ENCODE results near the gene CACNA1D. TPM values are rescaled to one million over a fixed set of nuclear protein-coding genes. Genes with fewer than 3 reads are reported as not detected.

The CACNA1D gene
- total RNA-seq, 1 experiment from 2014 or later, result not detected

- Histone ChIP-seq H3K9me3 (ENCODE audit: low read length) (no peaks in the 10 kb centered on the region), H3K27ac (ENCODE audit: low read length) (no peak overlapping the region), H2AFZ (ENCODE audit: low read length) (no peak overlapping the region), H4K20me1 (ENCODE audit: insufficient read depth, low read depth, low read length) (no peaks in the 10 kb centered on the region), H3K4me3 (ENCODE audit: low read length) (no peak overlapping the region), H3K4me1 (ENCODE audit: low read length) (no peaks in the 10 kb centered on the region), H3K9ac (ENCODE audit: low read length) (no peak overlapping the region), H3K27me3 (ENCODE audit: low read length) (no peaks in the 10 kb centered on the region), H3K79me2 (ENCODE audit: low read length) (no peaks in the 10 kb centered on the region), H3K9me2 (replicated peaks; ENCODE audit: insufficient read depth, low read length) (no peaks in the 10 kb centered on the region), H3K4me2 (ENCODE audit: low read depth, low read length, poor library complexity, severe bottlenecking) (no peak overlapping the region), H3K36me3 (ENCODE audit: insufficient read depth, low read length) (no peaks in the 10 kb centered on the region)
- no peak for DNase-seq
Measured at GRCh38 chr3:53525765-53526703, 31.6 kb downstream of the CACNA1D start.

- H3K36me3 ChIP-seq (ENCODE audit: insufficient read depth, low read length), result no peaks in the 10 kb centered on the region
- no peaks in the 10 kb centered on the region for H3K27me3 ChIP-seq (ENCODE audit: low read length)
- H3K79me2 ChIP-seq (ENCODE audit: low read length), result no peaks in the 10 kb centered on the region
- H3K9me2 ChIP-seq (replicated peaks; ENCODE audit: insufficient read depth, low read length), result no peaks in the 10 kb centered on the region
- no peak overlapping the region for H3K4me3 ChIP-seq (ENCODE audit: low read length)
- H3K9me3 ChIP-seq (ENCODE audit: low read length), result no peaks in the 10 kb centered on the region
- H3K9ac ChIP-seq (ENCODE audit: low read length), result no peak overlapping the region
- H3K4me1 ChIP-seq (ENCODE audit: low read length), result no peaks in the 10 kb centered on the region
- no peak overlapping the region for H2AFZ ChIP-seq (ENCODE audit: low read length)
- H4K20me1 ChIP-seq (ENCODE audit: insufficient read depth, low read depth, low read length), result no peaks in the 10 kb centered on the region
- DNase-seq, result no peak
- no peak overlapping the region for H3K27ac ChIP-seq (ENCODE audit: low read length)
- H3K4me2 ChIP-seq (ENCODE audit: low read depth, low read length, poor library complexity, severe bottlenecking), result no peak overlapping the region
Measured at GRCh38 chr3:53526704-53527055, 32.3 kb downstream of the CACNA1D start.

- H3K4me3 ChIP-seq (ENCODE audit: low read length), result no peak overlapping the region
- H2AFZ ChIP-seq (ENCODE audit: low read length), result no peak overlapping the region
Measured at GRCh38 chr3:53530205-53530604, 35.8 kb downstream of the CACNA1D start.

GRCh38 chr3:53531749-53532148 is 37.3 kb downstream of the CACNA1D start:
- Histone ChIP-seq H3K27me3 (ENCODE audit: low read length) (no peaks in the 10 kb centered on the region), H3K9me3 (ENCODE audit: low read length) (no peaks in the 10 kb centered on the region), H3K79me2 (ENCODE audit: low read length) (no peaks in the 10 kb centered on the region), H3K27ac (ENCODE audit: low read length) (no peak overlapping the region), H3K9ac (ENCODE audit: low read length) (no peak overlapping the region), H3K4me2 (ENCODE audit: low read depth, low read length, poor library complexity, severe bottlenecking) (no peak overlapping the region), H3K36me3 (ENCODE audit: insufficient read depth, low read length) (no peaks in the 10 kb centered on the region), H3K4me3 (ENCODE audit: low read length) (no peak overlapping the region), H4K20me1 (ENCODE audit: insufficient read depth, low read depth, low read length) (no peaks in the 10 kb centered on the region), H3K4me1 (ENCODE audit: low read length) (no peaks in the 10 kb centered on the region), H2AFZ (ENCODE audit: low read length) (no peak overlapping the region), H3K9me2 (replicated peaks; ENCODE audit: insufficient read depth, low read length) (no peaks in the 10 kb centered on the region)
- no peak for DNase-seq

More at GRCh38 chr3:53530205-53530604, 35.8 kb downstream of the CACNA1D start:
- no peak for DNase-seq
- H3K4me1 ChIP-seq (ENCODE audit: low read length), result no peaks in the 10 kb centered on the region
- H4K20me1 ChIP-seq (ENCODE audit: insufficient read depth, low read depth, low read length), result no peaks in the 10 kb centered on the region
- no peaks in the 10 kb centered on the region for H3K9me3 ChIP-seq (ENCODE audit: low read length)
- H3K79me2 ChIP-seq (ENCODE audit: low read length), result no peaks in the 10 kb centered on the region
- H3K4me2 ChIP-seq (ENCODE audit: low read depth, low read length, poor library complexity, severe bottlenecking), result no peak overlapping the region
- no peak overlapping the region for H3K27ac ChIP-seq (ENCODE audit: low read length)
- no peak overlapping the region for H3K9ac ChIP-seq (ENCODE audit: low read length)
- no peaks in the 10 kb centered on the region for H3K36me3 ChIP-seq (ENCODE audit: insufficient read depth, low read length)
- H3K9me2 ChIP-seq (replicated peaks; ENCODE audit: insufficient read depth, low read length), result no peaks in the 10 kb centered on the region
- H3K27me3 ChIP-seq (ENCODE audit: low read length), result no peaks in the 10 kb centered on the region

- H4K20me1 ChIP-seq (ENCODE audit: insufficient read depth, low read depth, low read length), result no peaks in the 10 kb centered on the region
- DNase-seq, result no peak
- no peak overlapping the region for H2AFZ ChIP-seq (ENCODE audit: low read length)
- H3K27me3 ChIP-seq (ENCODE audit: low read length), result no peaks in the 10 kb centered on the region
- H3K4me3 ChIP-seq (ENCODE audit: low read length), result no peak overlapping the region
- H3K4me1 ChIP-seq (ENCODE audit: low read length), result no peaks in the 10 kb centered on the region
- H3K27ac ChIP-seq (ENCODE audit: low read length), result no peak overlapping the region
- no peaks in the 10 kb centered on the region for H3K9me3 ChIP-seq (ENCODE audit: low read length)
- no peaks in the 10 kb centered on the region for H3K79me2 ChIP-seq (ENCODE audit: low read length)
- no peak overlapping the region for H3K4me2 ChIP-seq (ENCODE audit: low read depth, low read length, poor library complexity, severe bottlenecking)
- H3K9ac ChIP-seq (ENCODE audit: low read length), result no peak overlapping the region
- no peaks in the 10 kb centered on the region for H3K36me3 ChIP-seq (ENCODE audit: insufficient read depth, low read length)
- no peaks in the 10 kb centered on the region for H3K9me2 ChIP-seq (replicated peaks; ENCODE audit: insufficient read depth, low read length)
Measured at GRCh38 chr3:53533472-53533871, 39.1 kb downstream of the CACNA1D start.

GRCh38 chr3:53534216-53534615 is 39.8 kb downstream of the CACNA1D start:
- no peaks in the 10 kb centered on the region for H3K4me1 ChIP-seq (ENCODE audit: low read length)
- no peaks in the 10 kb centered on the region for H3K9me3 ChIP-seq (ENCODE audit: low read length)
- DNase-seq, result no peak
- no peaks in the 10 kb centered on the region for H3K27me3 ChIP-seq (ENCODE audit: low read length)
- H3K4me3 ChIP-seq (ENCODE audit: low read length), result no peak overlapping the region
- H3K4me2 ChIP-seq (ENCODE audit: low read depth, low read length, poor library complexity, severe bottlenecking), result no peak overlapping the region
- no peaks in the 10 kb centered on the region for H3K36me3 ChIP-seq (ENCODE audit: insufficient read depth, low read length)
- no peaks in the 10 kb centered on the region for H3K79me2 ChIP-seq (ENCODE audit: low read length)
- H2AFZ ChIP-seq (ENCODE audit: low read length), result no peak overlapping the region
- H4K20me1 ChIP-seq (ENCODE audit: insufficient read depth, low read depth, low read length), result no peaks in the 10 kb centered on the region
- H3K9me2 ChIP-seq (replicated peaks; ENCODE audit: insufficient read depth, low read length), result no peaks in the 10 kb centered on the region
- H3K27ac ChIP-seq (ENCODE audit: low read length), result no peak overlapping the region
- no peak overlapping the region for H3K9ac ChIP-seq (ENCODE audit: low read length)

GRCh38 chr3:53534676-53535400 is 40.4 kb downstream of the CACNA1D start:
- no peak overlapping the region for H3K4me3 ChIP-seq (ENCODE audit: low read length)
- no peaks in the 10 kb centered on the region for H3K36me3 ChIP-seq (ENCODE audit: insufficient read depth, low read length)
- H3K9me2 ChIP-seq (replicated peaks; ENCODE audit: insufficient read depth, low read length), result no peaks in the 10 kb centered on the region
- H3K4me2 ChIP-seq (ENCODE audit: low read depth, low read length, poor library complexity, severe bottlenecking), result no peak overlapping the region
- H3K27ac ChIP-seq (ENCODE audit: low read length), result no peak overlapping the region
- DNase-seq, result no peak
- H4K20me1 ChIP-seq (ENCODE audit: insufficient read depth, low read depth, low read length), result no peaks in the 10 kb centered on the region
- H3K9me3 ChIP-seq (ENCODE audit: low read length), result no peaks in the 10 kb centered on the region
- H3K79me2 ChIP-seq (ENCODE audit: low read length), result no peaks in the 10 kb centered on the region
- H3K27me3 ChIP-seq (ENCODE audit: low read length), result no peaks in the 10 kb centered on the region
- no peak overlapping the region for H2AFZ ChIP-seq (ENCODE audit: low read length)
- H3K9ac ChIP-seq (ENCODE audit: low read length), result no peak overlapping the region
- no peaks in the 10 kb centered on the region for H3K4me1 ChIP-seq (ENCODE audit: low read length)

GRCh38 chr3:53536282-53536681 is 41.9 kb downstream of the CACNA1D start:
- Histone ChIP-seq H3K27ac (ENCODE audit: low read length) (no peak overlapping the region), H3K4me3 (ENCODE audit: low read length) (no peak overlapping the region), H2AFZ (ENCODE audit: low read length) (no peak overlapping the region), H3K36me3 (ENCODE audit: insufficient read depth, low read length) (no peaks in the 10 kb centered on the region), H3K4me1 (ENCODE audit: low read length) (no peaks in the 10 kb centered on the region), H3K9me3 (ENCODE audit: low read length) (no peaks in the 10 kb centered on the region), H3K9me2 (replicated peaks; ENCODE audit: insufficient read depth, low read length) (no peaks in the 10 kb centered on the region), H3K4me2 (ENCODE audit: low read depth, low read length, poor library complexity, severe bottlenecking) (no peak overlapping the region), H3K27me3 (ENCODE audit: low read length) (no peaks in the 10 kb centered on the region), H3K9ac (ENCODE audit: low read length) (no peak overlapping the region), H4K20me1 (ENCODE audit: insufficient read depth, low read depth, low read length) (no peaks in the 10 kb centered on the region), H3K79me2 (ENCODE audit: low read length) (no peaks in the 10 kb centered on the region)
- DNase-seq, result no peak

Measured in Karpas-422 (cell line).